GM21619 (cell line): ENCODE data around the gene C19orf33.
"Not testable (repeated sequence)": the region's sequence is repeated elsewhere in the genome, so short reads cannot be mapped to it uniquely, and the experiment has no call there.

Experiments
- ATAC-seq: cut with Tn5 transposase; IDR thresholded peaks from one replicate; pipeline ENCODE4 v1.9.1; 2021; ENCODE audit not compliant: unreplicated experiment

C19orf33 gene

GRCh38 chr19:38303517-38304351, at the start of gene C19orf33:
Gene C19orf33 (plus strand): TSS chr19:38304251. CDS start chr19:38304262, 11 bp downstream.
- no peak for ATAC-seq

- no peak for ATAC-seq
Observed at GRCh38 chr19:38255383-38256014, 48.6 kb upstream of the C19orf33 start.

GRCh38 chr19:38261942-38262341, 42.1 kb upstream of the C19orf33 start:
- not testable (repeated sequence) for ATAC-seq

- ATAC-seq = no peak
Observed at GRCh38 chr19:38262585-38263268, 41.3 kb upstream of the C19orf33 start.

- no peak for ATAC-seq
Observed at GRCh38 chr19:38263689-38264485, 40.2 kb upstream of the C19orf33 start.

GRCh38 chr19:38264486-38265212, 39.4 kb upstream of the C19orf33 start, which contains the start of gene SPINT2:
Gene SPINT2 (plus strand): TSS chr19:38264573. CDS start chr19:38264893, 320 bp downstream.
- ATAC-seq = no peak

- ATAC-seq = no peak
Observed at GRCh38 chr19:38265213-38265861, 38.7 kb upstream of the C19orf33 start.

GRCh38 chr19:38265921-38266429, 38.1 kb upstream of the C19orf33 start:
- no peak for ATAC-seq

GRCh38 chr19:38266981-38267597, 37.0 kb upstream of the C19orf33 start:
- ATAC-seq = no peak

GRCh38 chr19:38267761-38268483, 36.1 kb upstream of the C19orf33 start:
- ATAC-seq = no peak

- no peak for ATAC-seq
Observed at GRCh38 chr19:38268539-38268938, 35.5 kb upstream of the C19orf33 start.

- no peak for ATAC-seq
Observed at GRCh38 chr19:38270587-38271167, 33.4 kb upstream of the C19orf33 start.

GRCh38 chr19:38273499-38273898, 30.6 kb upstream of the C19orf33 start:
- no peak for ATAC-seq

- ATAC-seq = no peak
Observed at GRCh38 chr19:38274739-38275138, 29.3 kb upstream of the C19orf33 start.

- ATAC-seq = no peak
Observed at GRCh38 chr19:38276942-38277517, 27.0 kb upstream of the C19orf33 start.

- ATAC-seq = no peak
Observed at GRCh38 chr19:38277549-38277948, 26.5 kb upstream of the C19orf33 start.

- no peak for ATAC-seq
Observed at GRCh38 chr19:38277969-38278680, 25.9 kb upstream of the C19orf33 start.
